ENCODE measurements around the gene KATNBL1.

Gene KATNBL1

DNA sequence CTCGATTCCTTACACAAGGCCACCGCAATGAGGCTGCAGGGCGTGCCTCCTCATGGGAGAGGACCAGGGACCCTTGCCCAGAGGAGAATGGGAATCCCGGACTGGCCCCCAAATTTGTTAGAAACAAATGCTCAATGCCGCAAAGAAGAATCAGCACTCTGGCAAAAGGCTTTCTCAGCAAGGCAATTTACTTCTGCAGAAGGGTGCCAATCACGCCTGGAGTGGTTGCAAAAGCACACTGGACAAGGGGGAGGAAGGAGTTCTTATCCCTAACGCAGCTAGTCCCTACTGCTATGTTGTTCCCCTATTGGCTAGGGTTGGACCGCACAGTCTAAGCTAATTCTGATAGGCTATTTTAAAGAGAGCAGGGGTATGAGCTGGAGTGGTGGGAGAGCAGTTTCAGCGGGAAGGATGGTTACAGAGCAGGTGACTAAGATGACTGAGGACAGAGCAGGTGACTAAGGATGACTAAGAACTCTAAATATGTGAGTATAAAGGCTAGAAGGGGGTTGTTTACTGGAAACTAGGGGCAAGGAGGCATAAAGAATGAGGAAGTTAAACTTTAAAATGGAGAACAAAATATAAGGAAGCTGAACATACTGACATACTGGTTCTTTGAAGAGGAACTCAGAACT is 48.5 kb downstream of the KATNBL1 start:
- Histone ChIP-seq H3K27me3 (ENCODE audit: low read depth, low read length) (no peaks in the 10 kb centered on the region), H3K4me2 (ENCODE audit: low read length) (no peak overlapping the region), H3K36me3 (replicated peaks; ENCODE audit: low read depth, low read length) (peaks cover 89% of the 10 kb centered on the region), H3K4me1 (ENCODE audit: low read length) (no peaks in the 10 kb centered on the region; the same call in 1 of the 2 replicates), H3K27ac (ENCODE audit: low read length) (peak overlapping the region; percentile 74), H4K20me1 (ENCODE audit: insufficient read depth, low read length) (no peaks in the 10 kb centered on the region), H3K4me3 (ENCODE audit: low read length) (no peak overlapping the region), H2AFZ (ENCODE audit: low read depth, low read length) (no peak overlapping the region), H3K9me3 (ENCODE audit: insufficient read depth, low read length) (peaks cover 43% of the 10 kb centered on the region), H3K9ac (ENCODE audit: low read length) (no peak overlapping the region), H3K79me2 (ENCODE audit: low read length) (peaks cover 27% of the 10 kb centered on the region)
- TF ChIP-seq CTCF (IDR thresholded peaks at IDR 0.05; ENCODE audit: low read depth, low read length) (no peak), EZH2phosphoT487 (IDR thresholded peaks at IDR 0.05; ENCODE audit: low read depth) (no peak)

DNA sequence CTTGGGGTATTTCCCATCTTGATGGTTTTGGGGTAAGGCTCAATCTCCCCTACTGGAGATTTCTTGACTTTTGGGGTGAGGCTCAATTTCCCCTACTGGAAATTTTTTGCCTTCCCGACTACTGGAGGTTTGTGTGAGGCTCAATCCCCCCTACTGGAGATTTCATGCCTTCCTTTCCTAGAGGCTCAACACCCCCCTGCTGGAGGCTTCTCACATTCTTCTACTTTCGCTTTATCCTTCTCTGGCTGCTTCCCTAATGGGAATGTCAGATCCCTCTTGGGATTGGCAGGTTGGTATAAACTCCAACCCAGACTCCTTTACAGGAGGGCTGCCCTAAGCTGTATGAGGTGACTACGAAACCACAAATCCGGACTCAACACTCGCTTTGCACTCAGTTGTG is 49.2 kb downstream of the KATNBL1 start:
- H3K27ac ChIP-seq (ENCODE audit: low read length), result peak overlapping the region; percentile 74; the same call in 1 of the 2 replicates
- no peak overlapping the region for H2AFZ ChIP-seq (ENCODE audit: low read depth, low read length)
- peaks cover 20% of the 10 kb centered on the region for H3K79me2 ChIP-seq (ENCODE audit: low read length)
- H3K4me2 ChIP-seq (ENCODE audit: low read length), result no peak overlapping the region
- H3K9ac ChIP-seq (ENCODE audit: low read length), result no peak overlapping the region
- H3K9me3 ChIP-seq (ENCODE audit: insufficient read depth, low read length), result peaks cover 49% of the 10 kb centered on the region
- TF ChIP-seq EZH2phosphoT487 (IDR thresholded peaks at IDR 0.05; ENCODE audit: low read depth) (no peak), CTCF (IDR thresholded peaks at IDR 0.05; ENCODE audit: low read depth, low read length) (no peak)
- H3K4me3 ChIP-seq (ENCODE audit: low read length), result no peak overlapping the region
- peaks cover 91% of the 10 kb centered on the region for H3K36me3 ChIP-seq (replicated peaks; ENCODE audit: low read depth, low read length)
- H3K27me3 ChIP-seq (ENCODE audit: low read depth, low read length), result no peaks in the 10 kb centered on the region
- no peaks in the 10 kb centered on the region; the same call in 1 of the 2 replicates for H3K4me1 ChIP-seq (ENCODE audit: low read length)
- no peaks in the 10 kb centered on the region for H4K20me1 ChIP-seq (ENCODE audit: insufficient read depth, low read length)

DNA sequence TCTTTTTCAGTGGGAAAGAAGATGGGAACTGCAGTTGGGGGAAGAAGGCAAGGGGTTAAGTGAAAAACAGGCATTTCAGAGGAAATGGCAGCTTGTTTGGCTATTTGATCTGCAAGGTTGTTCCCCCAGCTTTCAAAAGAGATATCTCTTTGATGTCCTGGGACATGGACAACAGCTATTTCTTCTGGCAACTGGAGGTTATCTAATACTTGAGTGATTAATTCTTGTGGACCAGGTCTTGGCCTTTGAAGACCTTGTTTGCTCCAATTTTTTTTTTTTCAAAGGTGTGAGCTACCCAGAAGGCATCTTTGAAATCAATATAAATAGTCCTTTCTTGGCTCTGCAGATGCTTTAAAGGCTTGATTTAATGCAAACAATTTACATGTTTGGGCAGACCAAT is 51.5 kb downstream of the KATNBL1 start:
- TF ChIP-seq CTCF (IDR thresholded peaks at IDR 0.05; ENCODE audit: low read depth, low read length), result no peak
- TF ChIP-seq EZH2phosphoT487 (IDR thresholded peaks at IDR 0.05; ENCODE audit: low read depth), result no peak
- Histone ChIP-seq H3K4me3 (ENCODE audit: low read length) (no peak overlapping the region), H3K27ac (ENCODE audit: low read length) (no peak overlapping the region), H3K27me3 (ENCODE audit: low read depth, low read length) (no peaks in the 10 kb centered on the region), H3K9me3 (ENCODE audit: insufficient read depth, low read length) (peaks cover 65% of the 10 kb centered on the region), H4K20me1 (ENCODE audit: insufficient read depth, low read length) (no peaks in the 10 kb centered on the region), H3K9ac (ENCODE audit: low read length) (no peak overlapping the region), H3K4me1 (ENCODE audit: low read length) (peaks cover 10% of the 10 kb centered on the region), H3K36me3 (replicated peaks; ENCODE audit: low read depth, low read length) (peaks cover 96% of the 10 kb centered on the region), H2AFZ (ENCODE audit: low read depth, low read length) (no peak overlapping the region), H3K4me2 (ENCODE audit: low read length) (no peak overlapping the region), H3K79me2 (ENCODE audit: low read length) (no peaks in the 10 kb centered on the region)

GRCh38 chr15:34155859-34156258 is 54.0 kb downstream of the KATNBL1 start:
- TF ChIP-seq CTCF (IDR thresholded peaks at IDR 0.05; ENCODE audit: low read depth, low read length), result no peak
- peaks cover 44% of the 10 kb centered on the region for H3K9me3 ChIP-seq (ENCODE audit: insufficient read depth, low read length)
- H3K79me2 ChIP-seq (ENCODE audit: low read length), result no peaks in the 10 kb centered on the region
- H3K4me1 ChIP-seq (ENCODE audit: low read length), result peaks cover 10% of the 10 kb centered on the region
- peaks cover 96% of the 10 kb centered on the region for H3K36me3 ChIP-seq (replicated peaks; ENCODE audit: low read depth, low read length)
- H3K27me3 ChIP-seq (ENCODE audit: low read depth, low read length), result no peaks in the 10 kb centered on the region
- H3K27ac ChIP-seq (ENCODE audit: low read length), result peak overlapping the region; percentile 89
- no peak overlapping the region for H3K4me3 ChIP-seq (ENCODE audit: low read length)
- no peak overlapping the region for H2AFZ ChIP-seq (ENCODE audit: low read depth, low read length)
- H4K20me1 ChIP-seq (ENCODE audit: insufficient read depth, low read length), result no peaks in the 10 kb centered on the region
- no peak overlapping the region for H3K4me2 ChIP-seq (ENCODE audit: low read length)
- no peak overlapping the region for H3K9ac ChIP-seq (ENCODE audit: low read length)

Measured in OCI-LY3 (cell line).